ENCODE measurements around the gene CTF1. TPM values are rescaled to one million over a fixed set of nuclear protein-coding genes. Genes with fewer than 3 reads are reported as not detected.

CTF1 gene
- total RNA-seq, 1 donor from 2014 or later: 5.1 TPM

DNA sequence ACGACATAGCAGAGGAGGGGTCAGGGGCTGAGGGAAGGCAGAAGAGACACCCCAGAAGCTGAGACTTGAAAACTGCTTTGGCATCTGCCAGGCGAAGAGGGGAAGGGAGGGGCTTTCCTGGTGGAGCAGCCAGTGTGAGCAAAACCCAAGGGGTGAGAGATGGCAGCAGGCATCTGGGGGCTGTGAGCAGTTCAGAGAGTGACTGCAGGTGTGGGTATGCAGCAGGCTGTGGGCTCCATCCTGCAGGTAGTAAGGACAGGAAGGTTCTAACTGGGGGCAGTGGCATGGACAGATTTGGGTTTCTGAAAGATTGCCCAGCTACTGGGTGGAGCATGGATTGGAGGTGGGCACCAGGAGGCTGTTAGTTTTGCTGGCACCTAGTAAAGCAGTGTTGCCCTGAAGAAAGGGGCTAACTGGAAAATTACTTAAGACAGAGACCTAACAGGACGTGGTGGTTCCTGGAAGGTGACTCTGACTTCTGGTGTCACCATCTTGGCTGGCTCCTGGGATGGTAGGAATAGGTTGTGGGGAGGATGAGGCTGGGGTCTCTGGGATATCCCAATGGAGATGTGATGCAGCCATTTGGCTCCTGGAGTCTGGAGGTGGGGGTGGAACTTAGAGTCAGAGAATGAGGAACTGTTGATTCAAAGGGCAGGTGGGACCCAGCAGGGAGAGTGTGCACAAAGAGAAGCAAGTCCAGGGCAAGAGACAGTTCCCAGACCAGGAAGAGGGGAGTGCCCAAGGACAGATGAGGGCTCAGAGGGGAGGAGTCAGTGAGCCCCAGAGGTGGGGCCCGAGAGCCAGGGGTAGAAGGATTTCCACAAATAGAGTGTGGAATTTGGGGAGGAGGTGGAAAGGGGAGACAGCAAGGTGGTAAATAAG lies 13.7 kb upstream of the CTF1 start:
- TF ChIP-seq, protein P1, sequence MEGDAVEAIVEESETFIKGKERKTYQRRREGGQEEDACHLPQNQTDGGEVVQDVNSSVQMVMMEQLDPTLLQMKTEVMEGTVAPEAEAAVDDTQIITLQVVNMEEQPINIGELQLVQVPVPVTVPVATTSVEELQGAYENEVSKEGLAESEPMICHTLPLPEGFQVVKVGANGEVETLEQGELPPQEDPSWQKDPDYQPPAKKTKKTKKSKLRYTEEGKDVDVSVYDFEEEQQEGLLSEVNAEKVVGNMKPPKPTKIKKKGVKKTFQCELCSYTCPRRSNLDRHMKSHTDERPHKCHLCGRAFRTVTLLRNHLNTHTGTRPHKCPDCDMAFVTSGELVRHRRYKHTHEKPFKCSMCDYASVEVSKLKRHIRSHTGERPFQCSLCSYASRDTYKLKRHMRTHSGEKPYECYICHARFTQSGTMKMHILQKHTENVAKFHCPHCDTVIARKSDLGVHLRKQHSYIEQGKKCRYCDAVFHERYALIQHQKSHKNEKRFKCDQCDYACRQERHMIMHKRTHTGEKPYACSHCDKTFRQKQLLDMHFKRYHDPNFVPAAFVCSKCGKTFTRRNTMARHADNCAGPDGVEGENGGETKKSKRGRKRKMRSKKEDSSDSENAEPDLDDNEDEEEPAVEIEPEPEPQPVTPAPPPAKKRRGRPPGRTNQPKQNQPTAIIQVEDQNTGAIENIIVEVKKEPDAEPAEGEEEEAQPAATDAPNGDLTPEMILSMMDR (IDR thresholded peaks at IDR 0.05; ENCODE audit: unreplicated experiment): no peak
- Mint-ChIP-seq H3K4me1 (ENCODE audit: low read depth) (no peaks in the 10 kb centered on the region), H3K36me3 (ENCODE audit: insufficient read depth) (peaks cover 14% of the 10 kb centered on the region), H3K4me3 (ENCODE audit: low read depth) (no peak overlapping the region), H3K27me3 (no peaks in the 10 kb centered on the region), H3K27ac (peak overlapping the region; percentile 23), H3K9me3 (ENCODE audit: low read depth) (no peaks in the 10 kb centered on the region)
- no peak for DNase-seq (ENCODE audit: low spot score, unreplicated experiment)

DNA sequence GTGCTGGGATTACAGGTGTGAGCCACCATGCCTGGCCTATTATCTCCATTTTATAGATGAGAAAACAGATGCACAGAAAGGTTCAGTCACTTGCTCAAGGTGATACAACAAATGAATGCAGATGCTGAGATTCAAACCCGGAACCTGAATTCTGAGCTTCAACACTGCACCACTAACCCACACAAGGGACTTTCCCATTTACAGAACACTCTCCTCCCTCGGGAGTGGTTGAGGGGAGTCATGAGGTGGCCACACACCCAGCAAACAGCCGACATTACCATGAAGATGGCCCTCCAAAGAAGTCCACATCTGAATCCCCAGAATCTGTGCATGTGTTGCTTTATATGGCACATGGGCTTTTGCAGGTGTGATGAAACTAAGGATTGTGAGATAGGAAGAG lies 11.7 kb upstream of the CTF1 start:
- Mint-ChIP-seq H3K4me3 (ENCODE audit: low read depth) (no peak overlapping the region), H3K27me3 (no peaks in the 10 kb centered on the region), H3K27ac (no peak overlapping the region), H3K4me1 (ENCODE audit: low read depth) (no peaks in the 10 kb centered on the region), H3K9me3 (ENCODE audit: low read depth) (no peaks in the 10 kb centered on the region), H3K36me3 (ENCODE audit: insufficient read depth) (peaks cover 17% of the 10 kb centered on the region)
- no peak for DNase-seq (ENCODE audit: low spot score, unreplicated experiment)
- TF ChIP-seq, protein P1 (IDR thresholded peaks at IDR 0.05; ENCODE audit: unreplicated experiment): no peak

DNA sequence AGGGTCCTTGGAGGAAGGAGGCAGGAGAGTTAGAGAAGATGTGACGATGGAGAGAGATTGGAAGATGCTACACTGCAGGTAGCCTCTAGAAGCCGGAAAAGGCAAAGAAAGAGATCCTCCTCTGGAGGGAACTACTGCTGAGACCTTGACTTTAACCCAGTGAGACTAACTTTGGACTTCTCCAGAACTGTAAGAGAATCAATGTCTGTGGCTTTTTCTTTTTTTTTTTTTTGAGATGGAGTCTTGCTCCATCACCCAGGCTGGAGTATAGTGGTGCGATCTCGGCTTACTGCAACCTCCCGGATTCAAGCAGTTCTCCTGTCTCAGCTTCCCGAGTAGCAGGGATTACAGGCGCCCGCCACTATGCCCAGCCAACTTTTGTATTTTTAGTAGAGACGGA lies 11.2 kb upstream of the CTF1 start:
- Mint-ChIP-seq H3K4me1 (ENCODE audit: low read depth) (no peaks in the 10 kb centered on the region), H3K36me3 (ENCODE audit: insufficient read depth) (peaks cover 19% of the 10 kb centered on the region), H3K4me3 (ENCODE audit: low read depth) (no peak overlapping the region), H3K27ac (no peak overlapping the region), H3K9me3 (ENCODE audit: low read depth) (no peaks in the 10 kb centered on the region), H3K27me3 (no peaks in the 10 kb centered on the region)
- no peak for DNase-seq (ENCODE audit: low spot score, unreplicated experiment)
- TF ChIP-seq, protein P1 (IDR thresholded peaks at IDR 0.05; ENCODE audit: unreplicated experiment): no peak

DNA sequence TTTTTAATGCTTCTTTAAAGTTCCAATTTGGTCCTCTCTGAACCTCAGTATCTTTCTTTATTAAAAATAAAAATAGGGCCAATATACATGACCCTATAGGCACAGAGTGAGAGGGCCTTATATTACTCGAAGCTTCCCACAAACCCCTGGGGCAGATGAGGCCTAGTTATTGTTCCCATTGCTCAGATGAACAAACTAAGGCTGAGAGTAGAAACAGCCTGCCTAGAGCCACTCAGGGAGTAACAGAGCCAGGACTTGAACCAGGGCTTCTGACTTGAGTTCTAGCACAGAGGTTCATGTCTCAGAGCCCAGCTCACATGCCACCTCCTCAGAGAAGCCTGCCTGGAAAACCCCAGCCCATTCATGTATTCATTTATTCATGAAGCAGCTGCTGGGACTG lies 10.3 kb upstream of the CTF1 start:
- DNase-seq (ENCODE audit: low spot score, unreplicated experiment): no peak
- H3K4me3 Mint-ChIP-seq (ENCODE audit: low read depth): no peak overlapping the region
- H3K27ac Mint-ChIP-seq: no peak overlapping the region
- TF ChIP-seq, protein P1 (IDR thresholded peaks at IDR 0.05; ENCODE audit: unreplicated experiment): no peak
- H3K36me3 Mint-ChIP-seq (ENCODE audit: insufficient read depth): peaks cover 21% of the 10 kb centered on the region
- H3K9me3 Mint-ChIP-seq (ENCODE audit: low read depth): no peaks in the 10 kb centered on the region
- no peaks in the 10 kb centered on the region for H3K4me1 Mint-ChIP-seq (ENCODE audit: low read depth)
- no peaks in the 10 kb centered on the region for H3K27me3 Mint-ChIP-seq

DNA sequence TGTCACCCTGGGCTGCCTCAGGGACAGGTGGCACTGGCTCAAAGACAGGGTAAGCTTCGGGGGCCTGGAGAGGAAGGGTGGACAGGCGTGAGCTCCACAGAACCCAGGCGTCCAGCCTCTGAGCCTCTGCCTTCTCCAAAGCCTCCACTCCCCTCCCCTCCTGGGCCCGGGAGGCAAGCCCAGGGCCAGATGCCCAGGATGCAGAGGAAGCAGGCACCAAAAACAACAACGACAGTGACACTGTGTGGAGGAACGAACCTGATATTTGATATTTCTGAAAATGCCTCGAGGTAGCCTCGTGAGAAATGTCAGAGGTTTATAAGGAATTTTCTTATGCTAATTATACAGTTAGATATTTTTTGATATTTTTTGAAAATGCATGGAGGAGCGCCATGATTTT lies 8.5 kb upstream of the CTF1 start:
- no peak for DNase-seq (ENCODE audit: low spot score, unreplicated experiment)
- H3K9me3 Mint-ChIP-seq (ENCODE audit: low read depth): no peaks in the 10 kb centered on the region
- peaks cover 5% of the 10 kb centered on the region for H3K4me1 Mint-ChIP-seq (ENCODE audit: low read depth)
- TF ChIP-seq, protein P1 (IDR thresholded peaks at IDR 0.05; ENCODE audit: unreplicated experiment): no peak
- no peaks in the 10 kb centered on the region for H3K27me3 Mint-ChIP-seq
- H3K36me3 Mint-ChIP-seq (ENCODE audit: insufficient read depth): peaks cover 16% of the 10 kb centered on the region
- no peak overlapping the region for H3K4me3 Mint-ChIP-seq (ENCODE audit: low read depth)
- no peak overlapping the region for H3K27ac Mint-ChIP-seq

All from progenitor cell of endocrine pancreas (in vitro differentiated cells).